Activated CD4-positive, alpha-beta memory T cell treated with anti-CD3 and anti-CD28 coated beads, Interleukin-2, amount 10 ng/mL, durations not matched to agents 7 days and 5 days (primary cell): ENCODE results near the gene OSBP2. TPM values are rescaled to one million over a fixed set of nuclear protein-coding genes. Genes with fewer than 3 reads are reported as not detected.
A peak's percentile ranks its signal among the peaks of the same experiment; 100 is the strongest.
"Not testable (repeated sequence)": the region's sequence is repeated elsewhere in the genome, so short reads cannot be mapped to it uniquely, and the experiment has no call there.

Experiments
- CTCF ChIA-PET: fragments of 350-600 bp; sonication (Branson Sonifier 250); formaldehyde crosslinking; loops from one replicate; lab custom pipeline; 2021; ENCODE audit warnings: antibody characterized with exemption, inconsistent platforms; lab: Charles Lee
- POLR2A ChIA-PET: fragments of 350-600 bp; sonication (Branson Sonifier 250); formaldehyde crosslinking; loops from one replicate; lab custom pipeline; 2021; ENCODE audit warnings: antibody characterized with exemption; lab: Charles Lee
- DNase-seq: peaks from one replicate; pipeline ENCODE4 v3.0.0-alpha.2; 2020
- H3K27ac Mint-ChIP-seq: one replicate; pipeline ENCODE4 v1.8.0; 2021; ENCODE audit warnings: mild to moderate bottlenecking, mixed read lengths
- H3K27me3 Mint-ChIP-seq: one replicate; pipeline ENCODE4 v1.8.0; 2021; ENCODE audit warnings: mixed read lengths
- H3K36me3 Mint-ChIP-seq: one replicate; pipeline ENCODE4 v1.8.0; 2021; ENCODE audit warnings: low read depth, mixed read lengths
- H3K4me1 Mint-ChIP-seq: one replicate; pipeline ENCODE4 v1.8.0; 2021; ENCODE audit warnings: mixed read lengths
- H3K4me3 Mint-ChIP-seq: one replicate; pipeline ENCODE4 v1.8.0; 2021; ENCODE audit warnings: mild to moderate bottlenecking, mixed read lengths
- H3K9me3 Mint-ChIP-seq: one replicate; pipeline ENCODE4 v1.8.0; 2021; ENCODE audit warnings: mixed read lengths
- total RNA-seq, 2 experiments: library from RNA; stranded (reverse); gene quantifications; one replicate each; pipeline ENCODE4 v1.2.3, GENCODE V29; 2021

OSBP2 gene
- total RNA-seq, 2 experiments from 2014 or later: 4.8 to 5.0 TPM

- POLR2A ChIA-PET: no interaction called here
- H3K36me3 Mint-ChIP-seq: peaks cover 4% of the 10 kb centered on the region
- DNase-seq: no peak
- CTCF ChIA-PET: interaction anchor here (0.8 kb wide), 1 partner anchor 97 kb away, joined by 3 read pairs; no protein-coding TSS in a partner anchor
- H3K4me1 Mint-ChIP-seq: peaks cover 6% of the 10 kb centered on the region
- H3K4me3 Mint-ChIP-seq: no peak overlapping the region
- no peak overlapping the region for H3K27ac Mint-ChIP-seq
- H3K9me3 Mint-ChIP-seq: no peaks in the 10 kb centered on the region
- no peaks in the 10 kb centered on the region for H3K27me3 Mint-ChIP-seq
Measured at GRCh38 chr22:30731658-30732057, 37.0 kb downstream of the OSBP2 start.

- CTCF ChIA-PET: no interaction called here
- H3K4me1 Mint-ChIP-seq: peaks cover under 1% of the 10 kb centered on the region
Measured at GRCh38 chr22:30732426-30732825, 37.8 kb downstream of the OSBP2 start.

GRCh38 chr22:30733181-30733631 is 38.5 kb downstream of the OSBP2 start:
- H3K36me3 Mint-ChIP-seq: peaks cover 6% of the 10 kb centered on the region
- CTCF ChIA-PET: no interaction called here
- POLR2A ChIA-PET: no interaction called here
- H3K9me3 Mint-ChIP-seq: no peaks in the 10 kb centered on the region
- H3K27ac Mint-ChIP-seq: no peak overlapping the region
- no peak overlapping the region for H3K4me3 Mint-ChIP-seq
- H3K27me3 Mint-ChIP-seq: no peaks in the 10 kb centered on the region
- peaks cover 6% of the 10 kb centered on the region for H3K4me1 Mint-ChIP-seq
- DNase-seq: no peak

More at GRCh38 chr22:30732426-30732825, 37.8 kb downstream of the OSBP2 start:
- DNase-seq: no peak
- Mint-ChIP-seq H3K27me3 (no peaks in the 10 kb centered on the region), H3K4me3 (no peak overlapping the region), H3K9me3 (no peaks in the 10 kb centered on the region), H3K36me3 (peaks cover 4% of the 10 kb centered on the region), H3K27ac (no peak overlapping the region)
- POLR2A ChIA-PET: no interaction called here

GRCh38 chr22:30740007-30740406 is 45.3 kb downstream of the OSBP2 start:
- Mint-ChIP-seq H3K36me3 (peaks cover 13% of the 10 kb centered on the region), H3K4me3 (peak overlapping the region; percentile 3), H3K27ac (peak overlapping the region; percentile 98), H3K4me1 (peaks cover 67% of the 10 kb centered on the region)
- POLR2A ChIA-PET: interaction anchor here (0.7 to 3.7 kb wide), 10 partner anchors 14 to 229 kb away, joined by 3 to 24 read pairs (median 4); partner anchors contain the start of genes MORC2, OSBP2, SLC35E4 and TUG1
- CTCF ChIA-PET: interaction anchor here (1.1 to 1.6 kb wide), 2 partner anchors 15 to 23 kb away, joined by 3 read pairs; no protein-coding TSS in a partner anchor
- H3K27me3 Mint-ChIP-seq, H3K9me3 Mint-ChIP-seq: not testable (repeated sequence)
- DNase-seq: peak; percentile 64

GRCh38 chr22:30740511-30740910 is 45.8 kb downstream of the OSBP2 start:
- ChIA-PET CTCF (interaction anchor here (0.6 to 1.6 kb wide), 4 partner anchors 15 to 106 kb away, joined by 3 to 4 read pairs (median 3); partner anchors contain the start of gene SLC35E4), POLR2A (interaction anchor here (0.7 to 3.7 kb wide), 10 partner anchors 14 to 229 kb away, joined by 3 to 24 read pairs (median 4); partner anchors contain the start of genes MORC2, OSBP2, SLC35E4 and TUG1)
- H3K36me3 Mint-ChIP-seq: peaks cover 13% of the 10 kb centered on the region
- not testable (repeated sequence) for H3K9me3 Mint-ChIP-seq, H3K27me3 Mint-ChIP-seq
- H3K27ac Mint-ChIP-seq: peak overlapping the region; percentile 98
- peaks cover 71% of the 10 kb centered on the region for H3K4me1 Mint-ChIP-seq
- peak overlapping the region; percentile 3 for H3K4me3 Mint-ChIP-seq
- peak; percentile 64 for DNase-seq

- ChIA-PET CTCF (interaction anchor here (0.8 to 5.7 kb wide), 12 partner anchors 8 to 469 kb away, joined by 3 to 40 read pairs (median 4); partner anchors contain the start of genes DUSP18 and SLC35E4), POLR2A (interaction anchor here (0.5 to 3.7 kb wide), 18 partner anchors 12 to 550 kb away, joined by 3 to 31 read pairs (median 4); partner anchors contain the start of genes DUSP18, MORC2, OSBP2 and PIK3IP1)
- Mint-ChIP-seq H3K36me3 (peaks cover 10% of the 10 kb centered on the region), H3K27ac (peak overlapping the region; percentile 90), H3K9me3 (no peaks in the 10 kb centered on the region), H3K4me1 (peaks cover 83% of the 10 kb centered on the region), H3K4me3 (peak overlapping the region; percentile 21), H3K27me3 (no peaks in the 10 kb centered on the region)
- DNase-seq: peak; percentile 50
Measured at GRCh38 chr22:30742291-30743256, 47.9 kb downstream of the OSBP2 start.

GRCh38 chr22:30743257-30744020 is 48.8 kb downstream of the OSBP2 start:
- Mint-ChIP-seq H3K27me3 (no peaks in the 10 kb centered on the region), H3K36me3 (peaks cover 7% of the 10 kb centered on the region), H3K4me3 (peak overlapping the region; percentile 57), H3K27ac (peak overlapping the region; percentile 90), H3K9me3 (no peaks in the 10 kb centered on the region), H3K4me1 (peaks cover 79% of the 10 kb centered on the region)
- peak; percentile 45 for DNase-seq
- CTCF ChIA-PET: interaction anchor here (0.8 to 5.7 kb wide), 10 partner anchors 9 to 178 kb away, joined by 3 to 40 read pairs (median 4); partner anchors contain the start of genes DUSP18 and SLC35E4
- POLR2A ChIA-PET: interaction anchor here (0.7 to 3.7 kb wide), 16 partner anchors 11 to 549 kb away, joined by 3 to 31 read pairs (median 5); partner anchors contain the start of genes DUSP18, MORC2, OSBP2 and PIK3IP1

- POLR2A ChIA-PET: interaction anchor here (1.3 to 2.9 kb wide), 6 partner anchors 11 to 546 kb away, joined by 3 to 31 read pairs (median 14); partner anchors contain the start of genes MORC2, OSBP2, SLC35E4 and TUG1
Measured at GRCh38 chr22:30744224-30744623, 49.5 kb downstream of the OSBP2 start.

GRCh38 chr22:30747493-30747892 is 52.8 kb downstream of the OSBP2 start:
- peaks cover 45% of the 10 kb centered on the region for H3K4me1 Mint-ChIP-seq
- DNase-seq: no peak
- POLR2A ChIA-PET: interaction anchor here (1.2 kb wide), 1 partner anchor 53 kb away, joined by 3 read pairs; the partner anchor contains the start of gene OSBP2
- no peak overlapping the region for H3K27ac Mint-ChIP-seq
- CTCF ChIA-PET: interaction anchor here (1.1 to 3.4 kb wide), 2 partner anchors 28 to 112 kb away, joined by 3 to 26 read pairs; partner anchors contain the start of gene SLC35E4
- H3K4me3 Mint-ChIP-seq: no peak overlapping the region
- peaks cover 10% of the 10 kb centered on the region for H3K36me3 Mint-ChIP-seq
- no peaks in the 10 kb centered on the region for H3K9me3 Mint-ChIP-seq
- H3K27me3 Mint-ChIP-seq: no peaks in the 10 kb centered on the region

More at GRCh38 chr22:30744224-30744623, 49.5 kb downstream of the OSBP2 start:
- Mint-ChIP-seq H3K4me3 (peak overlapping the region; percentile 57), H3K27ac (peak overlapping the region; percentile 90), H3K36me3 (peaks cover 7% of the 10 kb centered on the region), H3K27me3 (no peaks in the 10 kb centered on the region), H3K9me3 (no peaks in the 10 kb centered on the region), H3K4me1 (peaks cover 73% of the 10 kb centered on the region)
- CTCF ChIA-PET: interaction anchor here (1.4 to 5.7 kb wide), 5 partner anchors 10 to 110 kb away, joined by 3 to 40 read pairs (median 4); partner anchors contain the start of gene DUSP18
- no peak for DNase-seq

GRCh38 chr22:30749272-30749671 is 54.6 kb downstream of the OSBP2 start:
- POLR2A ChIA-PET: no interaction called here
- Mint-ChIP-seq H3K27me3 (no peaks in the 10 kb centered on the region), H3K4me3 (no peak overlapping the region), H3K9me3 (no peaks in the 10 kb centered on the region), H3K27ac (no peak overlapping the region), H3K36me3 (peaks cover 12% of the 10 kb centered on the region), H3K4me1 (peaks cover 29% of the 10 kb centered on the region)
- DNase-seq: no peak
- CTCF ChIA-PET: interaction anchor here (3.1 kb wide), 1 partner anchor 115 kb away, joined by 9 read pairs; no protein-coding TSS in a partner anchor

GRCh38 chr22:30749849-30750248 is 55.2 kb downstream of the OSBP2 start:
- no peak for DNase-seq
- Mint-ChIP-seq H3K36me3 (peaks cover 6% of the 10 kb centered on the region), H3K27me3 (no peaks in the 10 kb centered on the region), H3K9me3 (no peaks in the 10 kb centered on the region), H3K4me3 (no peak overlapping the region), H3K4me1 (peaks cover 26% of the 10 kb centered on the region), H3K27ac (no peak overlapping the region)
- CTCF ChIA-PET: interaction anchor here (3.1 kb wide), 1 partner anchor 115 kb away, joined by 9 read pairs; no protein-coding TSS in a partner anchor
- POLR2A ChIA-PET: no interaction called here
